NCI-H82 treated with DMSO at 0.1 percent for 48 hours (cell line): ENCODE results near the gene ACTR6.
"Not testable (repeated sequence)": the region's sequence is repeated elsewhere in the genome, so short reads cannot be mapped to it uniquely, and the experiment has no call there.

Experiments
- DNase-seq: peaks from one replicate; lab custom pipeline; 2025; ENCODE audit not compliant: unreplicated experiment; lab: John Stamatoyannopoulos, UW

The ACTR6 gene

DNA sequence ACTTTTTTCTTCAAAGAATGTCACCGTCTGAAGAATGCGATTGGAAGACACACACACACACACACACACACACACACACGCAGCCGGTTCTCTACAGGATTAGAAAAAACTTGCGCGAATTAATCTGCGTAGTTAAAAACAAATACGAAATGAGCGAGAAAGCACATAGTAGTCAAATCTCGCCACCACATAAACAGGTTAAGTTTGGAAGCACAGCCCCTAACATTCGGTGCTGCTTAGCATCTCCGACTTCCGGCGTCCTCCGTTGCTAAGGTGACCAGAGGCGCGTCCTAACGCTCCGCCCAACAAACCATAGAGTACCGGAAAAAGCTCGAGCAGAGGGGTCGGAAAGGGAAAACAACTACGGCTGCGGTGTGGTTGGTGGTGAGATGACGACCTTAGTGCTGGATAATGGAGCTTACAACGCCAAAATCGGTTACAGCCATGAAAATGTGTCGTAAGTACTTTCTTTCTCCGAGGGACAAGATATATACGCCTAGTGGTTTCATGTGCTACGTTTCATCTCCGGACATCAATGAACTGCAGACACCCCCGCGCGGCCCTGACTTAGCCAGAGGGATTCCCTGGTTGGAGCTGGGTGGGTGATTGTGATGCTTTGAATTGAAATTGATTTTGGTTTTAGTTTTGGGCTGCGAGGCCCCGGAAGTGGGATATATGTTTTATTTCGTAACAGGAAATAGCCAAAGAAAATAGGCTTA, at the start of gene ACTR6:
TSS of gene ACTR6 (plus strand) at position 353 of the 719 bp plus-strand sequence. CDS start at position 390, 37 bp downstream.
- DNase-seq: peak; percentile 81

GRCh38 chr12:100151769-100152168, 48.8 kb upstream of the ACTR6 start:
- DNase-seq: no peak

- DNase-seq: no peak
Measured at GRCh38 chr12:100153131-100153530, 47.5 kb upstream of the ACTR6 start.

GRCh38 chr12:100154474-100155247, 46.0 kb upstream of the ACTR6 start:
- peak; percentile 7 for DNase-seq

DNA sequence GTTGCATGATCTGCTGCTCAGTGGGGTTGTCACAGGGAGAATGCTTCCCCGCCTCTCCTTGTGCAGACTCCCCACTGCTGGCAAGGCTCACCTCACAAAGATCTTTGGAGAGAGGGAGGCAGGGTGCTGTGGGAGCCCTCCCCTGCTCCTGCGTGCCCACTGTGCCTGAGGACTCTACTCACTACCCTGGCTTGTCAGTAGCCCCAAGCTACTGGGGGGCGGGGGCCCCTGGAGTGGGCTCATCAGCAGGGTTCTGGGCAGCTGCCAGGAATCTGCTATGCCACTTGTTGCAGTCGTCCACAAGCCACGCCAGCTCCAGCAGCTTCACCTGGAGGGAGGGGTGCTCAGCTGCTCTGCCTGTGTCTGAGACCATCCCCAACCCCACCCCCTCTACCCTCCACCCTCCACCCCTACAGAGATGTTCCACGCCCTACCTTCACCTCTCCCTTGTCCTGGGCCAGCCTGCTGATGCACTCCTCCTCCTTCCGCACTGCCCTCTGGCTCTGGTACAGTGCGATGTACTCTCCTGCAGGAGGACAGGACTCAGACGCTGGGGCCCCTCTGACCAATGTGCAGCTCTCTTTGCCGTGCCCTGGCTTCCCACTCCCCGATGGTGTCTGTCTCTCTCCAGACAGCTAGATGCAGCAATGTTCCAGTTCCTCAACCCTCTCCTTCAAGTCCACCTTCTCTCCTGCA, 43.7 kb upstream of the ACTR6 start:
- no peak for DNase-seq

- DNase-seq: no peak
Measured at GRCh38 chr12:100157427-100157821, 43.2 kb upstream of the ACTR6 start.

- DNase-seq: no peak
Measured at GRCh38 chr12:100158535-100158934, 42.1 kb upstream of the ACTR6 start.

- peak; percentile 67 for DNase-seq
Measured at GRCh38 chr12:100159391-100160104, 41.1 kb upstream of the ACTR6 start.

- DNase-seq: peak; percentile 69
Measured at GRCh38 chr12:100163416-100164152, 37.0 kb upstream of the ACTR6 start.

DNA sequence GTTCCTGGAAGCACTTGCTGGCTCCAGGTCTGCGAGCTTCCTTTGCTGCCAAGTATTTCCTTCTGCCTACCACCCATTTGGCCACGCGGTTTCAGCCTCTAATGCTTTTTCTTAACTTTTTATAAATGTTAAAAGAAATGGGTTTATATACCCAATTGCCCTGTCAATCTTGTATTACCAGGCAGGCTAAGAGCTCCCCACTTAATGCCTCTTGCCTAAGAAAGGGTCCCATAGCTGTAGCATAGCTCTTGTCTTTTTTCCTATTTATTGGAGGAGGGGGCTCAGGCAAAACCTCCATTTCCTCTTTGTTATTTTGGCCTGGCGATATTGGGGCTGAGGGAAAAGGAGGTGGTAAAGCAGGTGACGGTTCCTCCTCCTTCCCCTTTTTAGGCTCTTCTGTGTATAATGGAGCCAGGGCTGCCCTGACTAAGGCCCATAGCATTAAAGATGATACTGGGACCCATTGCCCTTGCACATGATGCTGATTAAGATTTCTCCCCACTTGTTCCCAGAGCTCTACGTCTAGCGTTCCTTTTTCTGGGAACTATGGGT, 36.4 kb upstream of the ACTR6 start:
- no peak for DNase-seq

DNA sequence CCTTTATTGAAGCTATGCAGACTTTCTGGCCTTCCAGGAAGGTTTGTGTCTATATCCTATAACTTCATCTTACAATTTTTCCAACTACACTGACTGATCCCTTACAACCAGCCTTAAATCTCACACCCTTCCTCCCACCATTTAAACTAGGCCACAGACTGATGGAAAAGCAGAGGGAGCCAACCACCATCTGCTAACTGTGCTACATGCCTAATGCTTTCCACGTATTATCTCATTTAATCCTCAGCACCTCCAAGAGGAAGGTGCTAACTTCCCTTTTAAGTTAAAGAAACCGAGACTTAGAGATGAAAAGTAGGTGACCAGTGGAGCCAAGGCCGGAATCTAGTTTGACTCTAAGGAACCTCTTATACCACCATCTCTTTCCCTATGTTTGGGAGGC, 35.3 kb upstream of the ACTR6 start:
- no peak for DNase-seq

- DNase-seq: no peak
Measured at GRCh38 chr12:100166232-100166631, 34.4 kb upstream of the ACTR6 start.

DNA sequence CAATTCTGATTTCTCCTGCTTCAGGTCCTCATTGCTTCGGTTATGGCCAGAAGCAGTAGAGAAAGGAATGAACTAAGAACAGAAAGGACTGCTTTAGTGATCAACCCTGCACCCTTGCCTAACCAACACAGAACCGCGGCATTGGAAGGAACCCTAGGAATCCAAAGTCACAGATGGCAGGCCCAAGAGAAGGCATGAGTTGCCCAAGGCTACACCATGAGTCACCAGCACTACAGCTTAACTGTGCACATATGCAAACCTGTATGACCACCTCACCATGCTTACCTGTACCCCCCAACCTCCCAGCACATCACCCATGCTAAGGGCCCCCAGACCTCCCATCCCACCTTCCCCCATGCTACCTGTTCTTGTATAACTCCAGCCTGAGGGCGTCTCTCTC, 32.1 kb upstream of the ACTR6 start:
- DNase-seq: no peak

DNA sequence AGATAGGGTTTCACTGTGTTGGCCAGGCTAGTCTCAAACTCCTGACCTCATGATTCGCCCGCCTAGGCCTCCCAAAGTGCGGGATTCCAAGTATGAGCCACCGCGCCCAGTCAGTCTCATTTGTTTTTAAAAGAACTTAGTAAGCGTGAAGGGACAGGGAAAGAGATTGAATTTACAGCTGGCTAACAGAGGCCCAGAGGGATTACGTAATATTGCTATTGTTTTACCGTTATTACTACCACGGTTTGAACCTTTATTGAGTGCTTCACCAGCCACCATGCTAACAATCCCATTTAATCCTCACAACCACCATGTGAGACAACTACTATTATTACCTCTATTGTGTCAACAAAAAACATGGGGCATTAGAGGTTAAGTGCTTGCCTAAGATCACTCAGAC, 31.3 kb upstream of the ACTR6 start:
- DNase-seq: no peak

- DNase-seq: no peak
Measured at GRCh38 chr12:100170313-100170858, 30.2 kb upstream of the ACTR6 start.

GRCh38 chr12:100171248-100171647, 29.4 kb upstream of the ACTR6 start:
- DNase-seq: no peak

- DNase-seq: no peak
Measured at GRCh38 chr12:100173111-100173510, 27.5 kb upstream of the ACTR6 start.

DNA sequence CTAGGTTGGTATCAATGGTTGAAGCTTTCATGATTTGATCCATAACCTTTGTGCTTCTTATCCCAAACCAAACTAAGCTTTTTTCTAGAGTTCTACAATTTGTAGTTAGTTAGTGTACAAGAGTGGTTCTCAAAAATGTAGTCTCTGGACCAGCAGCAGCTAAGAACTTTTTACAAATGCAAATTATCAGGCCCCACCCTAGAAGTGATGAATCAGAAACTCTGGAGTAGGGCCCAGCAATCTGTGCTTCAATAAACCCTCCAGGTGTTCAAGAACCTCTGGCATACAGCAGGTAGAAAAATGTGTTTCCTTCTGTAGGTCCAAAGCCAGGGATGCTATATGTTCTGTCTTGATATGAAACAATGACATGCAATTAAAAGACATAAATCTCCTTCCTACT, 26.1 kb upstream of the ACTR6 start:
- DNase-seq: no peak

GRCh38 chr12:100176493-100176892, 24.1 kb upstream of the ACTR6 start:
- DNase-seq: not testable (repeated sequence)

GRCh38 chr12:100179252-100179651, 21.4 kb upstream of the ACTR6 start:
- DNase-seq: no peak
